ENCODE measurements around the gene PAX7. TPM values are rescaled to one million over a fixed set of nuclear protein-coding genes. Genes with fewer than 3 reads are reported as not detected.

PAX7 gene
- total RNA-seq, 1 donor from 2014 or later, result not detected

DNA sequence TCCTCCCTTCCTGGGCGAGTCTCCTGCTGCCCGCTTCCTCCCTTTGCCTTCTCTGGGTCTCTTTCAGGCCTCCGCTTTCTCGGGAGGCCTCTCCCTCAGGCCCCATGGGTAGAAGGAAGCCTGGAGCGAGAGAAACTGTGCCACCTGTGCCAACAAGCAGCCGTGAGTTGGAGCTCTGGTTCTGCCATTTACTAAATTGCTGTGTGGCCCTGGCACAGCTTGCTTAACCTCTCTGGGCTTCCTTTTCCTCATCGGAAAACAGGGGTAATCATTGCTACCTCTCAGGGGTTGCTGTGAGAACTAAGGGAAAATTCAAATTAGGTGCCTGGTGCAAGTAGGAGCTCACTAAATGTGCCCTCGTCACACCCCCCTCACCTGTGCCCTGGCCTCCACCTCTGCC lies 80.4 kb downstream of the PAX7 start:
- no peaks in the 10 kb centered on the region for H3K36me3 ChIP-seq
- no peak overlapping the region for H3K4me3 ChIP-seq
- H3K9me3 ChIP-seq, result no peaks in the 10 kb centered on the region
- H3K4me1 ChIP-seq, result no peaks in the 10 kb centered on the region
- no peak for DNase-seq (ENCODE audit: low spot score in 2 of 2)
- no peaks in the 10 kb centered on the region for H3K27me3 ChIP-seq
- intact Hi-C loops (cut with DNase I), result no loop called here
- no peak for TF ChIP-seq CTCF (IDR thresholded peaks at IDR 0.05)
- H3K27ac ChIP-seq, result no peak overlapping the region

- Histone ChIP-seq H3K27ac (no peak overlapping the region), H3K9me3 (no peaks in the 10 kb centered on the region), H3K36me3 (no peaks in the 10 kb centered on the region), H3K4me3 (no peak overlapping the region), H3K4me1 (no peaks in the 10 kb centered on the region), H3K27me3 (no peaks in the 10 kb centered on the region)
- intact Hi-C loops (cut with DNase I), result no loop called here
- DNase-seq (ENCODE audit: low spot score in 2 of 2), result no peak
- TF ChIP-seq CTCF (IDR thresholded peaks at IDR 0.05), result no peak
Observed at GRCh38 chr1:18711536-18712251, 81.0 kb downstream of the PAX7 start.

GRCh38 chr1:18712252-18712600 lies 81.6 kb downstream of the PAX7 start:
- no peaks in the 10 kb centered on the region for H3K36me3 ChIP-seq
- H3K4me3 ChIP-seq, result no peak overlapping the region
- H3K27ac ChIP-seq, result no peak overlapping the region
- no peak for TF ChIP-seq CTCF (IDR thresholded peaks at IDR 0.05)
- H3K27me3 ChIP-seq, result no peaks in the 10 kb centered on the region
- H3K4me1 ChIP-seq, result no peaks in the 10 kb centered on the region
- no peaks in the 10 kb centered on the region for H3K9me3 ChIP-seq
- DNase-seq (ENCODE audit: low spot score in 2 of 2), result no peak
- intact Hi-C loops (cut with DNase I), result no loop called here

GRCh38 chr1:18714404-18715175 lies 83.9 kb downstream of the PAX7 start:
- no peak for DNase-seq (ENCODE audit: low spot score in 2 of 2)
- Histone ChIP-seq H3K27ac (no peak overlapping the region), H3K4me1 (no peaks in the 10 kb centered on the region), H3K4me3 (no peak overlapping the region), H3K9me3 (no peaks in the 10 kb centered on the region), H3K27me3 (no peaks in the 10 kb centered on the region), H3K36me3 (no peaks in the 10 kb centered on the region)
- intact Hi-C loops (cut with DNase I), result no loop called here
- TF ChIP-seq CTCF (IDR thresholded peaks at IDR 0.05), result no peak

DNA sequence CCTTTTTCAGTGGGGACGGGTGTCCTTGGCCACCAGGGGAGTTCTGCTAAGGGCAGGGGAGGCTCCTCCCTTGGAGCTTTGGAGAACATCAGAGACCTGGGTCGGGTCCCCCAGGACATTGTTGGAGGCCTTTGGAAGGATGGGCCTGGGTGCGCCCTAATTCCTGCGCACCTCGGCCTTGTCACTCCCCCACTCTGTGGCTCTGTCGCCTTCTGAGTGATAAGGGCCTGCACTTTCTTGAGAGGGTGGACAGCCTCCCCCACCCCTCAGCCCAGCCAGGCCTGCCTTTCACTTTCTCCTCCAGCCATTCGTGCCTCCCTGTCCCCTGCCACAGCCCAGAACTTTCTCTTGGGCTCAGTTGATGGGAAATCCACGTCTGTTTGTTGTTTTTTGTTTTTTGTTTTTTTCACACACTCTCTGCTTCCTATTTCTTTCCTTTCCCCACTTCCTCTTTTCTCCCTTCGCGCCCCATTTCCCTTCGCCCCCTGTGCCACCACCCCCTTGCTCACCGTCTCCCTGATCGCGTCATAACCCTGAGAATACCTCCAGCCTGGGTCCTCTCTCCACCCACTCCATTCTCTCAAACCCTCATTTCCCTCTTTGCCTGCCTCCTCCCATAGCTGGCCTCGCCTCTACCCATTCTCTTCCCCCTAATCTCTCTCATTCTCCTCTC lies 85.6 kb downstream of the PAX7 start:
- TF ChIP-seq CTCF (IDR thresholded peaks at IDR 0.05), result no peak
- intact Hi-C loops (cut with DNase I), result no loop called here
- no peaks in the 10 kb centered on the region for H3K27me3 ChIP-seq
- no peak for DNase-seq (ENCODE audit: low spot score in 2 of 2)
- H3K9me3 ChIP-seq, result no peaks in the 10 kb centered on the region
- no peak overlapping the region for H3K4me3 ChIP-seq
- no peak overlapping the region for H3K27ac ChIP-seq
- no peaks in the 10 kb centered on the region for H3K4me1 ChIP-seq
- H3K36me3 ChIP-seq, result no peaks in the 10 kb centered on the region

All from ascending aorta (tissue), 2 donors.